Neural progenitor cell (in vitro differentiated cells): ENCODE results near the gene SPOUT1.

Experiments used
- CTCF ChIP-seq: fragments of 200-600 bp; sonication (generic); IDR thresholded peaks from 2 replicates; pipeline ENCODE4 v1.5.1; 2017; ENCODE audit warnings: antibody characterized with exemption, mild to moderate bottlenecking
- EZH2phosphoT487 ChIP-seq: fragments of 200-600 bp; sonication (generic); IDR thresholded peaks from 2 replicates; pipeline ENCODE4 v1.6.1; 2017; ENCODE audit warnings: antibody characterized with exemption

- TF ChIP-seq CTCF = no peak
- no peak for TF ChIP-seq EZH2phosphoT487
These were observed 5.6 kb downstream of the SPOUT1 start for GRCh38 chr9:128823903-128824406.
